ENCODE results near the gene MRPL49.

DNA sequence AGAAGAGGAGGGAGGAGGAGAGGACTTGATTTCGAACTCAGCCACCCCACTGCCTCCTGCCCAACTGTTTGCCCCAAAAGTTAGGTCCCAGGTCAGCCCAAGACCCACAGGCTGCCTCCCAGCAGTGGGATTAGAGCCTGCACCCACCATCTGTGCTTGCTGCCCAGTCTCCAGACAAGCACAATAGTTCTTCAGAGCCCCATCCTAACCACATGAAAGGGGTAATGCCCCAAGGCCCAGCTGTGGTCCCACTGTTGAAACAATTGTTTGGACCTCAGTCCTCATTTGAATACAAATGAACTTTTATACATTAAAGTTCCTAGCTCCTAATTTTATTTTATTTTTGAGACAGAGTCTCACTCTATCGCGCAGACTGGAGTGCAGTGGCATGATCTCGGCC is 31.5 kb upstream of the MRPL49 start:
- TF ChIP-seq POLR2A (IDR thresholded peaks at IDR 0.05): no peak
- TF ChIP-seq, protein P1, sequence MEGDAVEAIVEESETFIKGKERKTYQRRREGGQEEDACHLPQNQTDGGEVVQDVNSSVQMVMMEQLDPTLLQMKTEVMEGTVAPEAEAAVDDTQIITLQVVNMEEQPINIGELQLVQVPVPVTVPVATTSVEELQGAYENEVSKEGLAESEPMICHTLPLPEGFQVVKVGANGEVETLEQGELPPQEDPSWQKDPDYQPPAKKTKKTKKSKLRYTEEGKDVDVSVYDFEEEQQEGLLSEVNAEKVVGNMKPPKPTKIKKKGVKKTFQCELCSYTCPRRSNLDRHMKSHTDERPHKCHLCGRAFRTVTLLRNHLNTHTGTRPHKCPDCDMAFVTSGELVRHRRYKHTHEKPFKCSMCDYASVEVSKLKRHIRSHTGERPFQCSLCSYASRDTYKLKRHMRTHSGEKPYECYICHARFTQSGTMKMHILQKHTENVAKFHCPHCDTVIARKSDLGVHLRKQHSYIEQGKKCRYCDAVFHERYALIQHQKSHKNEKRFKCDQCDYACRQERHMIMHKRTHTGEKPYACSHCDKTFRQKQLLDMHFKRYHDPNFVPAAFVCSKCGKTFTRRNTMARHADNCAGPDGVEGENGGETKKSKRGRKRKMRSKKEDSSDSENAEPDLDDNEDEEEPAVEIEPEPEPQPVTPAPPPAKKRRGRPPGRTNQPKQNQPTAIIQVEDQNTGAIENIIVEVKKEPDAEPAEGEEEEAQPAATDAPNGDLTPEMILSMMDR (IDR thresholded peaks at IDR 0.05): no peak
- no peak for TF ChIP-seq POLR2AphosphoS5 (IDR thresholded peaks at IDR 0.05)
- no peak for TF ChIP-seq EP300 (IDR thresholded peaks at IDR 0.05)

All from upper lobe of left lung (tissue), 4 donors.